ENCODE measurements around the gene HELLS. TPM values are rescaled to one million over a fixed set of nuclear protein-coding genes. Genes with fewer than 3 reads are reported as not detected.
"Not testable (repeated sequence)": the region's sequence is repeated elsewhere in the genome, so short reads cannot be mapped to it uniquely, and the experiment has no call there.

HELLS gene
- 24.3 and 29.1 TPM in 2 replicates for total RNA-seq (2014; rRNA removed; shearing (Covaris generic))
- polyA plus RNA-seq (2015; cell fraction: cytosol; rRNA removed) = 15.5 and 16.9 TPM in 2 replicates
- 49.2 and 66.0 TPM in 2 replicates for polyA plus RNA-seq (2015; cell fraction: nucleus; rRNA removed)

- in situ Hi-C loops (cut with HindIII; ENCODE audit: low pct_unique_long_range_greater_than_20kb, low sequenced_read_pairs) = no loop called here
These were observed at the start of gene HELLS for GRCh38 chr10:94545391-94546048. HELLS (plus strand) TSS chr10:94545788; CDS start chr10:94545922, 134 bp downstream.

DNA sequence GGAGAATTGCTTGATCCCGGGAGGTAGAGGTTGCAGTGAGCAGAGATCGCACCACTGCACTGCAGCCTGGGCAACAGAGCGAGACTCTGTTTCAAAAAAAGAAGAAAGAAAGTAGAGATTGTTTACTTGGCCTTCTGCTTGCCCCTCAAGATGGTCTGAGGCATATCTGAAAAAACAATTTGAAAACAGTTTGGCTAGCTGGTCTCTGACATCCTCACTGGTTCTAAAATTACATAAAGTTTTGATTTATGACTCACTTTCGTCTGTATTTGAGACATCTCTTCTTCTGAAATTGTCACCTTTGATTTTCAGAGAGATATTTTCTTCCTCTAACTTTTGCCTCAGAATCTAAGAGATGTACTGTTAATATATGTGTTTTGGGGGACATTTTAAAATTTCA is 49.6 kb upstream of the HELLS start:
- in situ Hi-C loops (cut with HindIII; ENCODE audit: low pct_unique_long_range_greater_than_20kb, low sequenced_read_pairs) = no loop called here

More at GRCh38 chr10:94545391-94546048, at the start of gene HELLS:
- DNase-seq (ENCODE audit: low read depth, low spot score) = peak; percentile 78

DNA sequence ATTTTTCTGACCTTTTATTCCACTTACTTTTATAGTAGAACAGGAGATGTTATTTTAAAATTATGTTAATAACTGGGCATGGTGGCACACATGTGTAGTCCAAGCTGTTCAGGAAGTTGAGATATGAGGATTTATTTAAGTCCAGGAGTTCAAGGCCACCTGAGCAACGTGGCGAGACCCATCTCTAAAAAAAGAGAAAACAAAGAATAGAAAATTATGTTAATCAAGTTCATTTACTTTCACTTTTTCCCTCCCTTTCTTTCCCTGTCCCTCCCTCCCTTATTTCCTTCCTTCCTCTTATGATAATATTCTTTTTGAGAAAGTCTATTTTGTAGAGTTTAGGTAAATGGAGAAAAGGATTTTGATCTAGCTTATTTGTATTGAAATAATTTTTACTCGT is 48.9 kb upstream of the HELLS start:
- in situ Hi-C loops (cut with HindIII; ENCODE audit: low pct_unique_long_range_greater_than_20kb, low sequenced_read_pairs) = no loop called here
- DNase-seq (ENCODE audit: low read depth, low spot score) = no peak

More for the DNA sequence above, 49.6 kb upstream of the HELLS start:
- no peak for DNase-seq (ENCODE audit: low read depth, low spot score)

GRCh38 chr10:94500063-94500462 is 45.5 kb upstream of the HELLS start:
- in situ Hi-C loops (cut with HindIII; ENCODE audit: low pct_unique_long_range_greater_than_20kb, low sequenced_read_pairs) = no loop called here
- DNase-seq (ENCODE audit: low read depth, low spot score) = peak; percentile 37

GRCh38 chr10:94521276-94522250 is 24.0 kb upstream of the HELLS start:
- in situ Hi-C loops (cut with HindIII; ENCODE audit: low pct_unique_long_range_greater_than_20kb, low sequenced_read_pairs) = no loop called here
- no peak for DNase-seq (ENCODE audit: low read depth, low spot score)

GRCh38 chr10:94524146-94524545 is 21.4 kb upstream of the HELLS start:
- in situ Hi-C loops (cut with HindIII; ENCODE audit: low pct_unique_long_range_greater_than_20kb, low sequenced_read_pairs) = no loop called here
- no peak for DNase-seq (ENCODE audit: low read depth, low spot score)

DNA sequence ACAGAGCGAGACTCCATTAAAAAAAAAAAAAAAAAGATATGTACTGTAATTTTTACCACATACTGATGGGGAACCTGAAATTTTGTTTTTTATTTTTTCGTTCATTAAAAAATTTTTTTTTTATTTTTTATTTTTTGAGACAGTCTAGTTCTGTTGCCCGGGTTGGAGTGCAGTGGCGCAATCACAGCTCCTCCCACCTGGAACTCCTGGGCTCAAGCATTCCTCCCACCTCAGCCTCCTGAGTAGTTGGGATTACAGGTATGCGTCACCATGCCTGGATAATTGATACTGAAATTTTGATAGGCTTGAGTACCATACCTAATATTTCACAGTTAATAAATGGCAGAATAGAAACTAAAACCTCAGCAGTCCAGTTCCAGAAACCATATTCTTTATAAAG is 20.9 kb upstream of the HELLS start:
- no peak for DNase-seq (ENCODE audit: low read depth, low spot score)
- in situ Hi-C loops (cut with HindIII; ENCODE audit: low pct_unique_long_range_greater_than_20kb, low sequenced_read_pairs) = no loop called here

DNA sequence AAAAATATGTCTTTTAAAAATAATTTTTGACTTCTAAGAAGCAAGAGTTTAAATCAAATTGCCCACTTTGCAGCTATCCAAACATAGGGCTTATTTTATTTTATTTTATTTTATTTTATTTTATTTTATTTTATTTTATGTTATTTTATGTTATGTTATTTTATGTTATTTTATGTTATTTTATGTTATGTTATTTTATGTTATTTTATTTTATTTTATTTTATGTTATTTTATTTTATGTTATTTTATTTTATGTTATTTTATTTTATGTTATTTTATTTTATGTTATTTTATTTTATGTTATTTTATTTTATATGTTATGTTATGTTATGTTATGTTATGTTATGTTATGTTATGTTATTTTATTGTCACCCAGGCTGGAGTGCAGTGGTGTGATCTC is 14.0 kb upstream of the HELLS start:
- in situ Hi-C loops (cut with HindIII; ENCODE audit: low pct_unique_long_range_greater_than_20kb, low sequenced_read_pairs) = not testable (repeated sequence)

GRCh38 chr10:94533027-94533426 is 12.6 kb upstream of the HELLS start:
- in situ Hi-C loops (cut with HindIII; ENCODE audit: low pct_unique_long_range_greater_than_20kb, low sequenced_read_pairs) = no loop called here
- DNase-seq (ENCODE audit: low read depth, low spot score) = no peak

More for the DNA sequence above, 14.0 kb upstream of the HELLS start:
- DNase-seq (ENCODE audit: low read depth, low spot score) = not testable (repeated sequence)

- DNase-seq (ENCODE audit: low read depth, low spot score); in situ Hi-C loops (cut with HindIII; ENCODE audit: low pct_unique_long_range_greater_than_20kb, low sequenced_read_pairs): not testable (repeated sequence)
These were observed 3.3 kb upstream of the HELLS start for GRCh38 chr10:94542282-94542681.

- in situ Hi-C loops (cut with HindIII; ENCODE audit: low pct_unique_long_range_greater_than_20kb, low sequenced_read_pairs) = no loop called here
- peak; percentile 9 for DNase-seq (ENCODE audit: low read depth, low spot score)
These were observed 687 bp downstream of the HELLS start for GRCh38 chr10:94546049-94546900.

DNA sequence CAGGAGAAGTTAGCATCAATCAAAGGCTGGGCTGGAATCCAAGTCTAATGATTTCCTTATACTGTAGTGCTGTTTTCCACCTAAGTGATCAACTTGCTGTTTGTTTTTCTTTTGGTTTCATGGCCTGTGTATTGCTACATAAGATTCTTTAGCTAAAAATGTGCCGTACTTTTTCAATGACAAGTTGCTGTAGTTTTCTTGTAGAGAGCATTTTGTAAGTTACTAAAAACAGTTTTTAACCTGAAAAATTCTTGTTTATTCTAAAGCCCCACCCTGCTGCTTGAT is 1.3 kb downstream of the HELLS start:
- in situ Hi-C loops (cut with HindIII; ENCODE audit: low pct_unique_long_range_greater_than_20kb, low sequenced_read_pairs) = no loop called here
- DNase-seq (ENCODE audit: low read depth, low spot score) = no peak

DNA sequence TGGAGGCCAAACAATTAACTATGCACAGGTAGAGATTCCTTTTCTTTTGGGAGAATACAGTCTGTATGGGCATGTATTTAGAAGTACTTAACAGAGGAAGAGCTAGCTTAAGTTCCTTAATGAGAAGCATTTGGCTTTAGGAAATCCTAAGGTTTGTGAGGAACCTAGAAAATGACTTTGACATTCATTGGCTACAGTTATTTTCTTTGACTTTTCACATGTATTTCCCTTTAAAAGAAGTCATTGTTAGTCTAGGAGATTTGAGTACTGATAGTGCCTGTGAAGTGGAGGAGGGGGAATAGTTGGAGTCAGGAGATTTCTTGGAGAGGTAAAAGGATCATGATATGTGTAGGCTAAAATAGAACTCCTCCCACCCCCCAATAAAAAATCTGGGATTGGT is 3.6 kb downstream of the HELLS start:
- DNase-seq (ENCODE audit: low read depth, low spot score) = peak; percentile 30
- in situ Hi-C loops (cut with HindIII; ENCODE audit: low pct_unique_long_range_greater_than_20kb, low sequenced_read_pairs) = no loop called here

- in situ Hi-C loops (cut with HindIII; ENCODE audit: low pct_unique_long_range_greater_than_20kb, low sequenced_read_pairs); DNase-seq (ENCODE audit: low read depth, low spot score): not testable (repeated sequence)
These were observed 22.2 kb downstream of the HELLS start for GRCh38 chr10:94567714-94568307.

DNA sequence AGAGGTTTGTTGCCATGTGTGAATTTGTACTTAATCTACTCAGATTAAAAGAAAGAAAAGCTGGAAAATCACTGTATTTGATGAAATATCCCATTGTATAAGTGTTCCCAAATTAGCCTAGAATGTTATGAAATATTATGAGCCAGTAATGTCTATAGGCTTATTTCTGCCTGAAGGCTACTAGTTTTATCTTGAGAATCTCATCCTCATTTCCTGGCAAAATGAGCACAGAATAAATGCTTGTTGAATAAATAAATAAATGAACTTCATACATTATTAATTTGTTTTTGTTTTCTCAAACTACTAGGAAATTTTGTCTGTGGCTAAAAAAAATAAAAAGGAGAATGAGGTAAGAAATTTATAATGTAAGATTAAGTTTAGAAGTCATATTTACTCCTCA is 25.5 kb downstream of the HELLS start:
- in situ Hi-C loops (cut with HindIII; ENCODE audit: low pct_unique_long_range_greater_than_20kb, low sequenced_read_pairs) = no loop called here
- no peak for DNase-seq (ENCODE audit: low read depth, low spot score)

GRCh38 chr10:94571528-94571927 is 25.9 kb downstream of the HELLS start:
- in situ Hi-C loops (cut with HindIII; ENCODE audit: low pct_unique_long_range_greater_than_20kb, low sequenced_read_pairs) = no loop called here
- no peak for DNase-seq (ENCODE audit: low read depth, low spot score)

DNA sequence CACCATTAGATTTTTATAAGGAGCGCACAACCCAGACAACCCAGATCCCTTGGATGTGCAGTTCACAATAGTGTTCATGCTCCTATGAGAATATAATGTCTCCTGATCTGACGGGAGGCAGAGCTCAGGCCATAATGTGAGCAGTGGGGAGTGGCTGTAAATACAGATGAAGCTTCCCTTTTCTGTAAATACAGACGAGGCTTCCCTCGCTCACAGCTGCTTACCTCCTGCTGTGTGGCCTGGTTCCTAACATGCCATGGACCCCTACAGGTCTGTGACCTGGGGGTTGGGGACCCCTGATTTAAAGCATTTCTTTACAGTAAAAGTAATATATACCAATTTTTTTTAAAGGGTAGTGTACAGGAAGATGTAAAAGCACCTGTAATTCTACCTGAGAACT is 33.2 kb downstream of the HELLS start:
- in situ Hi-C loops (cut with HindIII; ENCODE audit: low pct_unique_long_range_greater_than_20kb, low sequenced_read_pairs) = no loop called here
- DNase-seq (ENCODE audit: low read depth, low spot score) = no peak
